ENCODE data around the gene IRS4.
A peak's percentile ranks its signal among the peaks of the same experiment; 100 is the strongest.

IRS4 gene

DNA sequence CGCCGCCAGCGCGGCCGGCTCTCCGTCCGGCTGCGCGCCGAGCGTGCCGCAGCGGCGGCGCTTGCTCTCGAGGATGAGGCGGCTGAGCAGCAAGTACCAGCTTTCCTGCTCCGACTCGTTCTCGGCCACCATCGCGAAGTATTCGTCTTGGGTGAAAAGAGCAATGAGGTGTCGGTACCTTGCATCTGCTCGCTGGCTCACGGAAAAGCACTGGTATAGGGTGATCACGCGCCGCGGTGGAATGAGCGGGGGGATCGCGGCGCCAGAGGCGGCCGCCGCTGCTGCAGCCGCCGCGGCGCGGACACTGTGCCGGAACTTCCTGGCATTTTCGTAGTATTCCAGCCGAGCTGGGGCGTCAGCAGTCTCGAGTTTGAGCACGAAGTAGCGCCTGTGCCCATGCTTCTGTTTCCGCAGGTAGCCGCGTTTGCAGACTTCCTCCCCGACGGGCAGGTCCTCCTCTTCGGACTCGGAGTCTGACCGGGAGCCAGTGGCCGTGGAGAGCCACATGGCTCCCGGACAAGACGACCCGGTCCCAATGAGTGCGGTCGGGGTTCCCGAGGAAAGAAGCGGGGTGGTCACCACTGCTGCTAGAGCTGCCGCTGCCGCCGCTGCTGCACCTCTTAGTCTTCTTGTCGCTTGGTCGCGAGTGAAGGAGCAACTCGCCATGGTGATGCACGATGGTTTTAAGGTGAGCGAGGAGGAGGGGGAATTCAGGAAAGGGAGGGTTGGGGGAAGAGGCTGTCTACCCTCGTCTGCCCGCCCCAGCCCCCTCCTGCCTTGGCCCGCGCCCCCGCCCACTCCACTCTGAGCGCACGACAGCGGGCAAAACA lies 469 bp downstream of the IRS4 start:
- no peak for DNase-seq (ENCODE audit: low spot score)
- H3K27me3 ChIP-seq (ENCODE audit: insufficient read depth, poor library complexity, severe bottlenecking) = peaks cover 94% of the 10 kb centered on the region
- TF ChIP-seq, protein P1, sequence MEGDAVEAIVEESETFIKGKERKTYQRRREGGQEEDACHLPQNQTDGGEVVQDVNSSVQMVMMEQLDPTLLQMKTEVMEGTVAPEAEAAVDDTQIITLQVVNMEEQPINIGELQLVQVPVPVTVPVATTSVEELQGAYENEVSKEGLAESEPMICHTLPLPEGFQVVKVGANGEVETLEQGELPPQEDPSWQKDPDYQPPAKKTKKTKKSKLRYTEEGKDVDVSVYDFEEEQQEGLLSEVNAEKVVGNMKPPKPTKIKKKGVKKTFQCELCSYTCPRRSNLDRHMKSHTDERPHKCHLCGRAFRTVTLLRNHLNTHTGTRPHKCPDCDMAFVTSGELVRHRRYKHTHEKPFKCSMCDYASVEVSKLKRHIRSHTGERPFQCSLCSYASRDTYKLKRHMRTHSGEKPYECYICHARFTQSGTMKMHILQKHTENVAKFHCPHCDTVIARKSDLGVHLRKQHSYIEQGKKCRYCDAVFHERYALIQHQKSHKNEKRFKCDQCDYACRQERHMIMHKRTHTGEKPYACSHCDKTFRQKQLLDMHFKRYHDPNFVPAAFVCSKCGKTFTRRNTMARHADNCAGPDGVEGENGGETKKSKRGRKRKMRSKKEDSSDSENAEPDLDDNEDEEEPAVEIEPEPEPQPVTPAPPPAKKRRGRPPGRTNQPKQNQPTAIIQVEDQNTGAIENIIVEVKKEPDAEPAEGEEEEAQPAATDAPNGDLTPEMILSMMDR (IDR thresholded peaks at IDR 0.05; ENCODE audit: poor library complexity, severe bottlenecking) = no peak

DNA sequence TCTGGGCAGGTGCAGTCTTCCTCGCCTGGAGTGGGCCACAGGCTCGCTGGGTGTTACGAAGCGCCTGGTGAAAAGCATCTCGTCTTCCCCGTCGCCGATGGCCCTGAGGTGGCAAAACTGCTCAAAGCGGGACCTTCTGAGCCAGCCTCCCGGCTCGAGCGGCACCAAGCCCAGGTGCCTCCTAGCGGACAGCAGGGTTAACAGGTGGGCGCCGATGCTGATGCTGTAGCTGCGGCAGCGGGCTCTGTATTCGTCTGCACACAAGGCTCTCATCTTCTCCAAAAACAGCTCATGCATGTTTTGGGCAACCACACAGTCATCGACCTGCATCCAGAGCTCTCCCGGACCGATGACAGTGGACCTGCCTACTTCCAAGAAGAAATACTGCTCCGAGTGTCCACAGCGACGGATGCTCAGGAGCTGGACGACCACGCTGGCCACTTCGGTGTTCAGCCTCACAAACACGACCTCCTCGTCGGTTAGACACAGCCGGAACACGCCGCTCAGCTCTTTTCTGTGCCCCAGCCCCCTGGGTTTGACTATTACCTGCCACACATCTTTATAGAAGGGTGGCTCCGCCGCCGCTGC lies 1.2 kb downstream of the IRS4 start:
- H3K4me1 ChIP-seq (ENCODE audit: insufficient read depth, poor library complexity, severe bottlenecking) = no peaks in the 10 kb centered on the region
- no peak overlapping the region for H3K4me3 ChIP-seq (ENCODE audit: severe bottlenecking)
- H3K27ac ChIP-seq (ENCODE audit: poor library complexity, severe bottlenecking) = no peak overlapping the region
- peaks cover 93% of the 10 kb centered on the region for H3K27me3 ChIP-seq (ENCODE audit: insufficient read depth, poor library complexity, severe bottlenecking)
- 0 out of 3 replicates have a peak, but pooled peaks have one; percentile 8 for ATAC-seq (ENCODE audit: low read depth)
- H3K36me3 ChIP-seq (ENCODE audit: low read depth) = no peaks in the 10 kb centered on the region
- no peaks in the 10 kb centered on the region for H3K9me3 ChIP-seq (ENCODE audit: severe bottlenecking)
- DNase-seq (ENCODE audit: low spot score) = no peak
- TF ChIP-seq, protein P1 (IDR thresholded peaks at IDR 0.05; ENCODE audit: poor library complexity, severe bottlenecking) = no peak

More for the DNA sequence above, 469 bp downstream of the IRS4 start:
- Histone ChIP-seq H3K27ac (ENCODE audit: poor library complexity, severe bottlenecking) (no peak overlapping the region), H3K4me1 (ENCODE audit: insufficient read depth, poor library complexity, severe bottlenecking) (no peaks in the 10 kb centered on the region), H3K36me3 (ENCODE audit: low read depth) (no peaks in the 10 kb centered on the region), H3K9me3 (ENCODE audit: severe bottlenecking) (no peaks in the 10 kb centered on the region), H3K4me3 (ENCODE audit: severe bottlenecking) (peak overlapping the region; percentile 22)
- peak; percentile 49 for ATAC-seq (ENCODE audit: low read depth)

DNA sequence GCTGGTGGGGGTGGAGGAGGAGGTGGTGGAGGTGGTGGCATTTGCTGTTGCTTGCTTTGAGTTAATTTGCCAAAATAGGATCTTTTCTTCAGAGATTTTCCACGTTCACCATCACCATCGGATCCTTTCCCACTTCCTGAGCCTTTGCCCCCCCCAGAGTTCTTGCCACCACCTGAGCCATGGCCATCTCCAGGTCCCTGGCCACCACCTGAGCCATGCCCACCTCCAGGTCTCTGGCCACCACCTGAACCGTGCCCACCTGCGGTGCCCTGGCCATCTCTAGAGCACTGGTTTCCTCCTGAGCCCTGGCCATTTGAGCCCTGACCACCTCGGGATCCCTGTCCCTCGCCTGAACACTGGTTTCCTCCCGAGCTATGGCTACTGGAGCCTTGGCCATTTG lies 1.9 kb downstream of the IRS4 start:
- TF ChIP-seq, protein P1 (IDR thresholded peaks at IDR 0.05; ENCODE audit: poor library complexity, severe bottlenecking) = no peak
- ATAC-seq (ENCODE audit: low read depth) (no peak), DNase-seq (ENCODE audit: low spot score) (no peak)
- Histone ChIP-seq H3K4me3 (ENCODE audit: severe bottlenecking) (no peak overlapping the region), H3K27me3 (ENCODE audit: insufficient read depth, poor library complexity, severe bottlenecking) (peaks cover 87% of the 10 kb centered on the region), H3K4me1 (ENCODE audit: insufficient read depth, poor library complexity, severe bottlenecking) (no peaks in the 10 kb centered on the region), H3K27ac (ENCODE audit: poor library complexity, severe bottlenecking) (no peak overlapping the region), H3K36me3 (ENCODE audit: low read depth) (no peaks in the 10 kb centered on the region), H3K9me3 (ENCODE audit: severe bottlenecking) (no peaks in the 10 kb centered on the region)

DNA sequence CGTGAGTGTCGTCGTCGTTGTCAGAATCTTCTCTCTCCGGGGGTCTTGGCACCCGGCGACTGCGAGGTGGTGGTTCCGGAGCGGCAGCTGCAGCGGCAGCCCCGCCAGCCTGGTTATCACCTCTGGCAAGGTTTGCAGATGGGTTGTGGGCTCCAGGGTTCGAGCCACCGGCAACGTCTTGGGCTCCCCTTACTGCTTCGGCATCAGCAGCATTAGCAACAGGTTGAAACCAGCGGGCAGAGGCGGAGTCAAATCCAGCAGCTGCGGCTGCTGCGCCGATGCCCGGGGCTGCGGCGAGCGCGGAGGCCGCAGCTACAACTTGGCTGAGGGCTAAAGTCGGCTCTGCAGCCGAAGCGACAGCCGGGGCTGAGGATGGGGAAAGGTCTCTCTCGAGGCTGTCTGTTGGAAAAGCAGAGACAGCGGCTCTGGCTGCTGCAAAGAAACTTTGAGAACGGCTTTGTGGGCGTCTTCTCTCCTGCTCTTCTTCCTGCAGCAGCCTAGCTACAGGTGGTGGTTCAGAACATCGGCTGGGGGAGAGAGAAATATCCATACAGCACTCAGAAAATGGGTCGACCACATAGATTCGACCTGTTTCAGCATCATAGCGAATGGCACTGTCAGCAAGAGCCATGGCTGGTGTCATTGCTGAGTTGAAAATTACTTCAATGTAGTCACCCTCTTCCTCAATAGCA lies 3.6 kb downstream of the IRS4 start:
- peaks cover 91% of the 10 kb centered on the region for H3K27me3 ChIP-seq (ENCODE audit: insufficient read depth, poor library complexity, severe bottlenecking)
- H3K36me3 ChIP-seq (ENCODE audit: low read depth) = no peaks in the 10 kb centered on the region
- ATAC-seq (ENCODE audit: low read depth) = no peak
- DNase-seq (ENCODE audit: low spot score) = no peak
- H3K27ac ChIP-seq (ENCODE audit: poor library complexity, severe bottlenecking) = no peak overlapping the region
- TF ChIP-seq, protein P1 (IDR thresholded peaks at IDR 0.05; ENCODE audit: poor library complexity, severe bottlenecking) = no peak
- no peaks in the 10 kb centered on the region for H3K9me3 ChIP-seq (ENCODE audit: severe bottlenecking)
- H3K4me1 ChIP-seq (ENCODE audit: insufficient read depth, poor library complexity, severe bottlenecking) = no peaks in the 10 kb centered on the region
- H3K4me3 ChIP-seq (ENCODE audit: severe bottlenecking) = no peak overlapping the region
